DMS79 (cell line): Measurements from ENCODE around the gene SMIM36.
"Not testable (repeated sequence)": the region's sequence is repeated elsewhere in the genome, so short reads cannot be mapped to it uniquely, and the experiment has no call there.

ENCODE experiments used
- DNase-seq: peaks from one replicate; lab custom pipeline; 2025; lab: John Stamatoyannopoulos, UW

The SMIM36 gene

DNA sequence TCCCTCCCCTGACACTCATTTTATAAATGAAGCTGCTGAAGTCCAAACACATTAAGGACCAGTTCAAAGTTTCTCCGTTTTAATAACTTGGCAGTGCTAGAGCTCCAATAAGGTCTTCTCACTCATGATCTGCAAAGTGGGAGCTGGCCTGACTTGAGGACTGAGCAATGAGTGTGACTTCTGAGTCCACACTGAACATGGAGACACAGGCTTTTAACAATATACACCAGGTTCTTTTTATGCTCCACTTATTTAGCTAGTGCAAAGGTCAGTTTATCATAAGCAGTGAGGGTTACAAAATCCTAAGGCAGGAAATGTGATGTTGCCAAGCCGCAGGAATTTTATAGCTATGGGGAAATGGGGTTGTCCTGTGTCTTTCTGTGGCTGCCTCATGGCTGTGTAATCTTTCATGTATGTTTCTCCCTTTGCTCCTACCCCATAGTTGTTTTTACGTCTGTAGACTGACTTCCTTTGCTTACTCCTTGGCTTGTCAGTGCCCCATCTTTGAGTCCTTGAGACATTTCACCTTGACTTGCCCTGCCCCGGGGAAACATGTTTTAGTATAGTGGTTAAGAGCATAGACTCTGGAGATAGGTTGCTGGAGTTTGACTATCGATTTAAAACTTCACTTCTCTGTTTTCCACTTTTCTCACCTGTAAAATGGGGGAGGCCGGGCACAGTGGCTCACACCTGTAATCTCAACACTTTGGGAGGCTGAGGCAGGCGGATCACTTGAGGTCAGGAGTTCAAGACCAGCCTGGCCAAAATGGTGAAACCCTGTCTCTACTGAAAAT, 77.4 kb downstream of the SMIM36 start:
- DNase-seq, result no peak

DNA sequence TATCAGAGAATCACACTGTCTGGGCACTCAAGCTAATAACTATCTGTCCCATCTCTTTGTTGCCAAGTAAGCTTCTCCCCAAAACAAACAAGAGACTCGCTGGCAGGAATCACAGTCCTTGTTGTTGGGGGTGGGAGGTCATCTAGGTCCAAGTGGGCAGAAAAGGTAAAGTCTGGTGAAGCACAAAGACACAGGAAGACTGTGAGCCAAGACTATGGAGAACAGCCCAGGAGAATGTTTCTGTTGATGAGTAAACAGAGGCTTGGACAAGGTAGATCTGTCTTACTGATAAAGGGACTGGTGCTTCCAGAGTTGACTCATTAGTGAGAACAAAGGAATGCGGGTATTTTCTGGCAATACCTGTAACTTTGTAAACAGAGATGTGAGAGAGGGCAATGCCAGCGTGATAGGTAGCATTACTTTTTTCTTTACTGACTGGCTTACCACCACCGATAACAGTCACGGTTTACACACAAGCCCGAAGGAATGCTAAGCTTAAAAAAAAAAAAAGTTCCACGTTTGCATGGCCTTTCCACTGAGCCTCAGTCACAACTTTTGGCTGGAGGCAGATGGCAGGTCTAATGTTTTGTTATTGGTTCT, 78.1 kb downstream of the SMIM36 start:
- DNase-seq, result no peak

DNA sequence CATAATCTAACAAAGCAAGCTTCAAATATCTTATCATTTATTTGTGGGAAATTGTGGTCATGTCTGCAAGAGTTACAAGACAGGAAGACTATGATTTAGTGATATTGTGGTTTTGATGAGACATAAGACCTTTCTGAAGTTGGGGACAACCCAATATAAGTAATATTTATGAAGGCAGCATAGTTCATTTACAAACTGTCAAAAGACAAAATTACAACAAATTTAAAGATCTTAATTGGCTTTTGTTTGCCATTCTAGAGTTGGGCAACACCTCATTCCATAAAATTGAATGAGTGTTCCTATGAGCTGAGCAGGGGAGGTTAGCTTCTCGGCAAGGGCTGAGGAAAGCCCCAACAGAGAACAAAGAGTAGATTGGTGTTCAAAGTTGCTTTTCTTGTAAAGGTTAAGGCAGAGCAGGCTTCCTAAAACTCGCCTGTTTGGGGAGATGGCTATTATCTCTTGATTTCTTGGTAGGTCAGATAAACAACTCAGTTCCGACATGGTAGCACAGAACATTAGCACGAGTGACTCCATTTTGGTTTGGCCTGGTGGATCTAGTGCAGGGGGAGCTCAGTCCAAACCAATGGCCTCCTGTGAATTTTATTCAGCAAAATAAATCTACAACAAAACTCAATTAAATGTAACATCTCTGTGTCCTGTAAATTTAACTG, 78.8 kb downstream of the SMIM36 start:
- no peak for DNase-seq

DNA sequence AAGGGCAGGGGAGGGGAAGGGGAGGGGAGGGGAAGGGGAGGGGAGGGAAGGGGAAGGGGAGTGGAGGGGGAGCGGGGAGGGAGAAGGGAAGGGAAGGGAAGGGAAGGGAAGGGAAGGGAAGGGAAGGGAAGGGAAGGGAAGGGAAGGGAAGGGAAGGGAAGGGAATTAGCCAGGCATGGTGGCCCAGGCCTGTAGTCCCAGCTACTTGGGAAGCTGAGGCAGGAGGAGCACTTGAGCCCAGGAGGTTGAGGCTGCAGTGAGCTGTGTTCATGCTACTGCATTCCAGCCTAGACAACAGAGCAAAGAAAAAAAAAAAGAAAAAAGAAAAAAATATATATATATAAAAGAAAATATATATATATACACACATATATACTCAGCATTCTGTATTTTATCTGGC, 79.3 kb downstream of the SMIM36 start:
- not testable (repeated sequence) for DNase-seq

DNA sequence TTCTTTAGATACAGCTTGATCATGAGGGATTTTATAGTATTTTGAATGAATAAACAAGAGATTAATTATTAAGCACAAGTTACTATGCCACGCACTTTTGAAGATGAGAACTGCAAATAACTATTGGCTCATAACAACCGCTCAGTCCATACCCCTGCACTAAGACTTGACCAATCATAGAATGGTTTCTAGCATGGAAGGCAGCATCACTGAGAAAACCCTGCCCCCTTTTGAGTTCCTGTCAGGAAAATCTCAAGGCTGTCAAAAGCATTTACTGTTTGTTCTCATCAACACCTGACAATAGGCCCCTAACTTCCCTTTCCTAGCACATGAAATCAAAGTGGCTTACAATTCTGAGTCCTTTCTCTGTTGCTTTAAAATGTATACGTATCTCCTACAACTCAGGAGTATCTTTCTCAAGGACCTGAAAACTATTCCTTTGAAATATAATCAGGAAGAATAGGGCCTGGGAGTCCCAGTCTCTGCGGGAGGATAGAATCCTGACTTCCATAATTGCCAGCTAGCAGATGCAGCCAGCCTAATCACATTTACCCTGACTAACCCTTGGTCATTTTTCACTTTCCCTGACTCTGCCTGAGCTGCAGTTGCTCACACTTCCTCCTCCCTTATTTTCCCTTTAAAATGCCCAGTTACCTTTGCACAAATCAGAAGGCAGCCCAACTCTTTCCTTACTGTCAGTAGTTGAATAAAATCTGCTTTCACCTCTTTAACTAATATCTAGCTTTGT, 80.5 kb downstream of the SMIM36 start:
- DNase-seq, result no peak

DNA sequence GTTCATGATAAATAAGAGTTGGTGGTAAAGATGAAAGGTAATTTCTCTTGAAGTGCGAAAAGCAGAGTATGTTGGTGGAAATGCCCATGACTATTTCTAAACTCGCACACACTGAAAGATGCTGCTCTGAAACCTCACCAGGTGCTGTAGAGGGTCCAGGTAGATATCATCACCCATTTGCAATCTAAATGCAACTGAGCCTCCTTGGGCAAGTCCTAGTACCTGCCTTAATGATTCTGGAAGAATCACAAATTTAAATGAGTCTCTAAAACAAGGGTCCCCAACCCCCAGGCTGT, 83.7 kb downstream of the SMIM36 start:
- DNase-seq, result no peak

DNA sequence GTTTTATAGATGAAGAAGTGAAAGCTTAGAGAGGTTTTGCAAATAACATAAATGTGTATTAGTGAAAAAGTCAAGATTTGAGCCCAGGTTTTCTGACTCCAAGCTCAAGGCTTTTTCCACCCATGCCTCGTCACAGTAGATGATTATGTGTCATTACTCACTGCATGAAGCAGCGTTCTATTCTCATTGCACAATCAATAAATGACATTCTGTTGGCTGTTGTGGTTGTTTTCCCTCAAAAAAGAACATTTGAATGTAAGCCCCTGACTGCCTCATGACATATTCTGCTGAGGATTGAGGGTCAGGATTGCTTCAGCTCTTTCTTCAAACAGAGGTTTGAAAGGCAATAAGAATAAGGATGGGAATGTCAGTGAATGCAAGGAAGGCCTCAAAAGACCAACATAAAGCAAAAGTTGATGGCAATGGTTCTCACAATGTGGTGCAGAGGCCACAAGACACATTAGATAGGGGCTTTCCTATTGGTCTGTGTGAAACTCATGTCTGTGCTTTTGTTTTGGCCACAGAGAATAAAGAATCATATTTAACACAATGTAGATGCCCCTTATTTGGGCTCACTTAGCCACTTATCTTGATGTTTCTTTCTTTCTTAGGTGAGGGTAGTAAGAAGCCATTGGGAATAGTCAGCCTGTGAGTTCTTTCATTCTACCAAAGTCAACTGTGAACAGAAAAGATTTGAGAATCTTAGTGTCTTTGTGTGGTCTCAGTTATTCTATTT, 84.2 kb downstream of the SMIM36 start:
- DNase-seq, result no peak

DNA sequence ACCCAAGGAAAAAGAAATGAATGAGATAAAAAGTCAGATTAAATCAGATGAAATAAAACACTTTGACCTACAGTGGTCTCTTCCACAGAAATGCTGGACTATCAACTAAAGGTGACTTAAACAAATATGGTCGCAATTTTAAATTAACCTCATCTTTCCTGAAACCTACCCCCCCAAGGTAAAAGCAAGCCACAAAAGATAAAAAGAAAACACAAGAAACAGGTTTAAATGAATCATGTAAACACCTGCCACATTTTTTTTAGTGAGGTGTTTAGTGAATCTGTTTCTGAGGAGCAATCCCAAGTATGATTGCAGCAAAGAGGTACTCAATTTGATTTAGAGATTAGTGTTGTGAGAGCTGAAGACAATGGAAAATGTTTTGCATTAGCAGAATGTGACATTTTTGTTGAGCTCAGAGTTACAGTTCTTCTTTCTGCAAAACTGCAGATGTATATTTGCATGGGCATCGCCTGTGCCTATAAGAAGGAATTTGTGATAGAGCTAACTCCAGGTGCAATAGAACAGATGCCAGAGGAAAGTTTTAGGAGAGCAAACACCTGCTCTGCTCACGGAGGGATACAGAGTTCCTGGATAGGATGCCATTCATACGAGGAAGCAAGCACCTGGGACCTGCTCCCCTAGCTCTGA, 86.2 kb downstream of the SMIM36 start:
- DNase-seq, result no peak

DNA sequence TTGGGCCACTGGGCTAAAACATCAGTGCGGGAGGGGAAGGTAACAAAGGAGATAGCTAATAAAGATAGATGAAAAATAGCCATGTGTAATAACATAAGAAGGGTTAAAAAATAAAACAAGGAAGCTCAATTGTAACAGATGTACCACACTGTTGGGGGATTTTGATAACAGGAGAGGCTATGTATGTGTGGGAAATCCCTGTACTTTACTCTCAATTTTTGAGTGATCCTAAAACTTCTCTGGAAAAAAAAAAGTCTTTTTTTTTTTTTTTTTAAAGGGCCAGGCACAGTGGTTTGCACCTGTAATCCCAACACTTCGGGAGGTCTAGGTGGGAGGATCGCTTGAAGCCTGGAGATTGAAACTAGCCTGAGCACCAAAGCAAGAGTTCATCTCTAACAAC, 87.7 kb downstream of the SMIM36 start:
- no peak for DNase-seq

DNA sequence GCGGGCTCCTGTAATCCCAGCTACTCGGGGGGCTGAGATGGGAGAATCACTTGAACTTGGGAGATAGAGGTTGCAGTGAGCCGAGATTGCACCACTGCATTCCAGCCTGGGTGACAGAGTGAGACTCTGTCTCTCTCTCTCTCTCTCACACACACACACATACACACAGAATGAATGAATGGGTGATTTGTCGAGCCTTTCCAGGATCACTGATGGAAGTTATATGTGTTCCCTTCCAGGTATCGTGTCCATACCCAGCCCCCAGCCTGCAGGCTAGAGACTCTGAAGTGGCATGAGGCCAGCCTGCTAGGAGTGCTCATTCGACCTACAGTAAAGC, 88.5 kb downstream of the SMIM36 start:
- DNase-seq, result not testable (repeated sequence)

DNA sequence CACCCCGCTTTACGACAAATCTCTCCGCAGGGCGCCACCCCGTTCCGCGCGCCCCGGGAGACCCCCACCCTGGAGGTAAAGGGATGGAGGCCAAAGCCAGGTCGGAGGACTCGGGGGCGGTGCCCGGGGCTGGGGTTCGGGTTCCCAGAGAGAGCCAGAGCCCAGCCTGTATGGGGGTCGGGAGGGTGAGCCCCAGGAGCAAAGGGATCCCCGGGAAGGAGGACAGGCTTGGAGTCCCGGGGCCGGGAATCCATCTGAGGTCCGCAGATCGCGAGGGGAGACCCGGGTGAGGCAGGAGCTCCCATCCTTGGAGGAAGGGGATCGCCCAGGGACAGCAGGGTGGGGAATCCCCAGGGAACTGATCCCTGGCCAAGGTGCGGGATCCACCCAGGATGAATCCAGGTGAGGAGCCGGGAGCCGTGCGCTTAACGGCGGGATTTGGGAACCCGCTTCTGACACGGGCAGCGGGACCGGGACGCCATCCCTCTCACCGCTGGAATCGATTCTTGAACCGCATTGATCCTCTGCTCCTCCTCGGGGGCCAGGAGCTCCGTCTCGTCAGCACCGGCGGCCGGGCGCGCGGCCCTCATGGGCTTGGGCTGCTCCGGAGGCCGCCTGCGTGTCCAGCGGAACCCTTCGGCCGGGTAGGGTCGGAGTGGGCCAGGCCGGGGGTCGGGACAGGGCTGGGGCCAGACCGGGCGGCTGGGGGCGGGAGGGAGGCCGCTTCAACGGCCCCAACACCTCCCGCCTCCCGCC, 89.9 kb downstream of the SMIM36 start, which contains the start of gene MMD:
Gene MMD, minus strand, starts transcription at position 657 of the 756 bp plus-strand sequence. Its CDS starts 140 bp downstream, at position 517.
- DNase-seq, result no peak

DNA sequence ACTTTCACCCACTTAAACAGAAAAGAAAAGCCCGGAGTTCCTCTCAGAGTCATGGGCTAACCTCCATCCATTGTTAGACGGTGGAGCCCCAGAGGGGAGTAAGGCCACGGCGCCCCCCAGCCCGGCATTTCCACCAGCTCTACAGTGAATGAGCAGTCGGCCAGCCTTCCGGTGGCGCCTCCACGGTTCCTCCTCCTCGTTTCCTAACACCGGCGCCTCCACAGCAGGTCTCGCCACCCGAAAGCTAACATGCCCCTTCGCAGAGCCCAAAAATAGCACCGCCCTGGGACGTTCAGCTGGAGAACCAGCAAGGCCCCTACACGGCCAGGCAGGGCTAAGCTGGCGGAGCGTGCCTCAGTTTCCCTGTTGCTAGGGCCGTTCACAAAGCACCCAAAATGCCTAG, 90.5 kb downstream of the SMIM36 start:
- no peak for DNase-seq

DNA sequence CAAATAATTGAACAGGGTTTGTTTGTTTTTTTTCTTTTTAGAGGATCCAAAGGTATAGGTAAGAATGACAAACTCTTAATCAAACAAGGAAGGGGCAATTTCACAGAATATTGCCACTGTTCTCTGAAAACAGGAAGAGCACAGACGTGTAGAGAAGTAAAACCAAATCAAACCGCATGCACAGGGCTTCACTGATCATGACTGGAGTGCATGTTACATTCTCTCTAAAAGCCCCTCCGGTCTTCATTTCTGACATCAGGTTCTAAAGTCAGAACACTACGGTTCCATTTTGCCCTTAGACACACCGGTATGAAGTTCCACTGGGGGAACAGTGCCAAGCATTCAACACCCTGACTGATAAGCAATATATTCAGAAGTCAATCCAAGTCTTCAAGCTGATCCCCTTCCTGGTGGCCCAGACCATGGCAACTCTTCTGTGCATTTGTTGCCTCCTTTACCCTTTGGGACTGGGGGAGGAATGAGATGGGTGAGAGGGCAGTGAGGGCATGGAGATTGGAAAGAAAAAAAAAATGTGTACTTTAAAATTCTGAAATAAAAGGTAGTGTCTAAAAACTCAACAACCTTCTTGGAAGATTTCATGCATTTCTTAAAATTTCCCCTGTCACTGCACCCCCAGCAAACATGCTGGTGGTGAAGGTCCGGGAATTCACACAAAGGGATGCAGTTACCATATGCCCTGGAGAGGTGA, 91.0 kb downstream of the SMIM36 start:
- no peak for DNase-seq

DNA sequence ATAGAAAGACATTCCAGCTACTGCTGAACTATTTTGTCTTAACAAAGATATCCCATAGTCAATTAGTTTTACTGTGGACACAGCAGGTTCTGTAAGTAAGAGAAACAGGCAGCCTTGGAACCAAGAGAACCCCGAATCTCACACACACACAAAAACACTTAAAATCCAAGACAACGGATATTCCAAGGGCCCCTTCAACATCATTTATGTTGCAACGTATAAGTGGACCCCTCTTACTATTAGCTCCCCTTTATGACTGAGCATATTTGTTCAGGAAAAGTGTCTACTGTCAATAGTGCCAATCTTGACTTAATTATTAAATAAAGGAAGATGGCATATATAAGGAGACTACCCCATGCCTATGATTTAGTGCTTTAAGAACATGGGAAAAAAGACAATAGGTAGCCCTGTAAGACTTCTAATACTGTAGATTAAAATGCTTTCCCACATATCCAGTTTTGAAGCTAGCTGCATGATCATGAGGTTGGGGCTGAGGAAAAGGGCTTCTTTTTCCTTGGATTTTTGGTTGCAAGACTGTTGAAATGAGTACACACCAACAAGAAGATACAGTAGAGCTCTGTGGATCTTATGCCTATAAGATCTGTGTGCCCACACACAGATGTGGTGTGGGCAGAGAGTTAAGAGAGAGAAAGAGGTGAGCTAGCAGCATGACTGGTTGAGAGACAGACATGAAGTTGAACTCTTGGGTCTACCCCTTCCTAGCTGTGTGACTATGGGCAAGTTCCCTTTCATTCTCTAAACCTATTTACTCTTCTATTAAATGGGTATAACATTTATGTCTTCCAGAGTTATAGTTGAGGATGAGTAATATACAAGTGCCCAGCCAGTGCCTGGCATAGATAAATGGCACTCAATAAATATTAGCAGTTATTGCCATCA, 92.6 kb downstream of the SMIM36 start:
- no peak for DNase-seq

DNA sequence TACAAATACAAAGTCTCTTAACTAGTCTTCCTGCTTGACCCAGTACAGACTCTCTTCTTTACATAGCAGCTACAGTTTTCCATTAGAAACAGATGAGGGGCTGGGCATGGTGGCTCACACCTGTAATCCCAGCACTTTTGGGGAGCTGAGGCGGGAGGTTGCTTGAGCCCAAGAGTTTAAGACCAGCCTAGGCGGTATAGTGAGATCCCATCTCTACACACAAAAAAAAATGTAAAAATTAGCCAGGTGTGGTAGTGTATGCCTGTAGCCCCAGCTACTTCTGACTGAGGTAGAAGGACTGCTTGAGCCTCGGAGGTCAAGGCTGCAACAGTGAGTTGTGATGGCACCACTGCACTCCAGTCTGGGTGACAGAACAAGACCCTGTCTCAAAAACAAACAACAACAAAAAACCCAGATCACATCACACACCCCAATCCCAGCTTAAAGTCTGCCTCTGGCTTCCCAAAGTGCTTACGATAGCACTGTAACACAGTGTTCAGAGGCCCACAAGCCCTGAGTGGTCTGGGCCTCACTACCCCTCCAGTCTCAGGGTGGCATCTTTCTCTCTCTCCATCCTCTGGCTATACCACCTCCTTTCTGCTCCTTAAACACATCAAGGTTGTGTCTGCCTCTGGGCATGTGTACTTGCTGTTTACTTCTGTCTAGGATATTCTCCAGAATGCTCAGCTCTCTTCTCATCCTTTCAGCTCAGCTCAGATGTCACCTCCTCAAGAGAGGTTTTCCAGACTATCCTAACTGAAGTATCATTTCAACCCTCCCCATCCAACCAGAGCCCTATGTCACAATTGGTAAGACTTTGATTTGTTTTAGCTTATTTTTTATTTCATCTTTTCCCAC, 93.6 kb downstream of the SMIM36 start:
- DNase-seq, result no peak

DNA sequence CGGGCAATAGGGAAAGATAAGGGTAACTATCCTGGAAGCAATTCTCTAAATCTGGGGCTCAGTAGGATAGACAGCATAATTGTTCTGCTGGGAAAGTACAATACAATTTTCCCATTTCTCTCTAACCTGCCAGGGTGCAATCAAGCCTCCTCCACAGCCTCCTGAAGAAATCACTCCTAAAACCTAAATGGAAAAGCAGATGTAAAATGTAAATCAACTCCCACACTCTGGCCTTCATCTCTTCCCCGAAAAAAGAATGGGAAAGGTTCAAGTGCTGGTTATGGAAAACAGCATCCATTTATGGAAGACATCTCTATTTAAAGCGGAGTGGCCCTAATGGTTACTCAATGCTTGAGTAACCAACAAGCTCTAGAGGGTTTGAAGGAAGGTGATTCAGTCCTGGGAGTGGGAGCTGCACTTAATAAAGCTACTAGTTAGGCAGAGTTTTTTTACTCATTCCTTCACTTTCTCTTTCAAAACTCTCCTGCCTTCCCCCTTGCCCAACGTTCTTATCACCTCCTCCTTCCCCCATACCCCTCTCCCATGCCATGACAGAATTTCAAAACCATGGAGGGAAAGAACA, 94.7 kb downstream of the SMIM36 start:
- DNase-seq, result no peak

DNA sequence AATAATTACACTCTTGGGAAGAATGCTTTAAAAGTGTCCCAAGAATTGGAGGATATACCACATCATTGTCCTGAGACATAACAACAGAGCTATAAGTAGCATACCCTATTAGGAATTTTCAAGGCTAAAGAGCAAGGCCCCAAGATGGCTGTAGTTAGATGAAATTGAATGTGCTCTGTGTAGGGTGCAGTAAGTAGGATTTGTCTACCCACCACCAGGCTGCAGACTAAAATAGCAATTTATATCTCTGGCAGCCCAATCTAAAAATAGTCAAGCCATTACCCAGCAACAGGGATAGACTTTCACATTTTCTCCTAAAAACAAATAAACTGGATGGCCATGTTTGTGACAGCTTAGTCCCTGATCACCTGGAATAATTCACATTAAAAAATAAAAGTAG, 95.3 kb downstream of the SMIM36 start:
- DNase-seq, result no peak

DNA sequence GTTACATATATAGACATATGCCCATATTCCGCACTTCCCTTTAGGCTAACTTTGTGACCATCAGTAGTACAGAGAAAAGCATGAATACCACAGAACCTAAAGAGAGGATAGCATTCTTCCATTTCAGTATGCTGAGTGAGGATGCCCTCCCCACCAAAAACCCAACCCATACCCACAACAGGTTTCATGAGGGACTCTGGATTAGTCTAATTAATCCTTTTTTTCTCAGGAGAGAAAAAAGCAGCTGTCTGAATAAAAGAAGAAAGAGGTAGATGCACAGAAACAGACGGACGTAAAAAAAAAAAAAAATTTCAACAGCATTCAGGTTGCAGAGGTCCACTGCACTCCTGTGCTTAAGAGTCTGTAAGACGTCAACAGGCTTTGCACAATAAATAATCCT, 96.3 kb downstream of the SMIM36 start:
- DNase-seq, result no peak
